SK-N-SH (cell line): ENCODE data around the gene PALLD.

ENCODE experiments used
- EP300 ChIP-seq, 2 experiments: IDR thresholded peaks; 2 replicates each; pipeline versions ENCODE4 v1.4.0 to v1.6.1; 2012; ENCODE audit warnings: borderline replicate concordance in 1 of 2, low read depth in 1 of 2, low read length in 1 of 2
- EZH2phosphoT487 ChIP-seq: fragments of 200-600 bp; sonication (generic); IDR thresholded peaks from 2 replicates; pipeline ENCODE4 v1.6.1; 2017; ENCODE audit warnings: low read depth, mixed run types, mild to moderate bottlenecking, antibody characterized with exemption, moderate library complexity, borderline replicate concordance
- FOXJ3 ChIP-seq: sonication (generic); formaldehyde crosslinking; IDR thresholded peaks from 2 replicates; pipeline ENCODE4 v1.5.1; 2020; ENCODE audit warnings: mild to moderate bottlenecking, missing genetic modification reagents
- FOXM1 ChIP-seq: IDR thresholded peaks from 2 replicates; pipeline ENCODE4 v1.4.0; 2012; ENCODE audit warnings: low read depth, mild to moderate bottlenecking
- POLR2AphosphoS5 ChIP-seq: IDR thresholded peaks from 2 replicates; pipeline ENCODE4 v1.6.1; 2012; ENCODE audit warnings: low read depth, low read length
- RFX5 ChIP-seq: IDR thresholded peaks from 2 replicates; pipeline ENCODE4 v1.6.1; 2012; ENCODE audit warnings: mild to moderate bottlenecking, improper control_type of control experiment, low read length
- SIN3A ChIP-seq: IDR thresholded peaks from 2 replicates; pipeline ENCODE4 v1.6.1; 2012; ENCODE audit warnings: low read depth, mild to moderate bottlenecking, low read length, moderate library complexity, borderline replicate concordance
- SMC3 ChIP-seq: IDR thresholded peaks from 2 replicates; pipeline ENCODE4 v1.6.1; 2012; ENCODE audit warnings: low read depth, low read length, improper control_type of control experiment
- TAF1 ChIP-seq: IDR thresholded peaks from 2 replicates; pipeline ENCODE4 v1.6.1; 2012; ENCODE audit warnings: low read depth, mild to moderate bottlenecking, low read length, moderate library complexity, borderline replicate concordance
- USF2 ChIP-seq: fragments of 150-350 bp; IDR thresholded peaks from 2 replicates; pipeline ENCODE4 v1.6.1; 2017; ENCODE audit warnings: antibody characterized with exemption, low read length, low read depth, borderline replicate concordance
- YY1 ChIP-seq: IDR thresholded peaks from 2 replicates; pipeline ENCODE4 v1.4.0; 2012; ENCODE audit warnings: low read depth, mild to moderate bottlenecking
- TF ChIP-seq, protein P1 (sequence below): fragments of 200-600 bp; sonication (generic); IDR thresholded peaks from 2 replicates; pipeline ENCODE4 v1.6.1; 2017; ENCODE audit warnings: antibody characterized with exemption, mild to moderate bottlenecking, moderate library complexity

- TF ChIP-seq POLR2AphosphoS5 (no peak), RFX5 (no peak), EP300 (IDR thresholded peaks at IDR 0.05; ENCODE audit: borderline replicate concordance in 1 of 2, low read depth in 1 of 2, low read length in 1 of 2) (no peak), FOXM1 (no peak), TAF1 (no peak), USF2 (no peak), SMC3 (no peak), FOXJ3 (CRISPR knock-in tag) (no peak), YY1 (no peak), EZH2phosphoT487 (no peak), SIN3A (no peak)
- TF ChIP-seq, protein P1, sequence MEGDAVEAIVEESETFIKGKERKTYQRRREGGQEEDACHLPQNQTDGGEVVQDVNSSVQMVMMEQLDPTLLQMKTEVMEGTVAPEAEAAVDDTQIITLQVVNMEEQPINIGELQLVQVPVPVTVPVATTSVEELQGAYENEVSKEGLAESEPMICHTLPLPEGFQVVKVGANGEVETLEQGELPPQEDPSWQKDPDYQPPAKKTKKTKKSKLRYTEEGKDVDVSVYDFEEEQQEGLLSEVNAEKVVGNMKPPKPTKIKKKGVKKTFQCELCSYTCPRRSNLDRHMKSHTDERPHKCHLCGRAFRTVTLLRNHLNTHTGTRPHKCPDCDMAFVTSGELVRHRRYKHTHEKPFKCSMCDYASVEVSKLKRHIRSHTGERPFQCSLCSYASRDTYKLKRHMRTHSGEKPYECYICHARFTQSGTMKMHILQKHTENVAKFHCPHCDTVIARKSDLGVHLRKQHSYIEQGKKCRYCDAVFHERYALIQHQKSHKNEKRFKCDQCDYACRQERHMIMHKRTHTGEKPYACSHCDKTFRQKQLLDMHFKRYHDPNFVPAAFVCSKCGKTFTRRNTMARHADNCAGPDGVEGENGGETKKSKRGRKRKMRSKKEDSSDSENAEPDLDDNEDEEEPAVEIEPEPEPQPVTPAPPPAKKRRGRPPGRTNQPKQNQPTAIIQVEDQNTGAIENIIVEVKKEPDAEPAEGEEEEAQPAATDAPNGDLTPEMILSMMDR = no peak
Measured at GRCh38 chr4:168719725-168720124, 222.9 kb downstream of the PALLD start.
